HG02571 (cell line): ENCODE results near the gene RBM41.
"Not testable (repeated sequence)": the region's sequence is repeated elsewhere in the genome, so short reads cannot be mapped to it uniquely, and the experiment has no call there.

Experiments
- ATAC-seq: cut with Tn5 transposase; IDR thresholded peaks from one replicate; pipeline ENCODE4 v1.9.1; 2021; ENCODE audit warnings: mild to moderate bottlenecking, moderate library complexity; ENCODE audit not compliant: unreplicated experiment

Gene RBM41

DNA sequence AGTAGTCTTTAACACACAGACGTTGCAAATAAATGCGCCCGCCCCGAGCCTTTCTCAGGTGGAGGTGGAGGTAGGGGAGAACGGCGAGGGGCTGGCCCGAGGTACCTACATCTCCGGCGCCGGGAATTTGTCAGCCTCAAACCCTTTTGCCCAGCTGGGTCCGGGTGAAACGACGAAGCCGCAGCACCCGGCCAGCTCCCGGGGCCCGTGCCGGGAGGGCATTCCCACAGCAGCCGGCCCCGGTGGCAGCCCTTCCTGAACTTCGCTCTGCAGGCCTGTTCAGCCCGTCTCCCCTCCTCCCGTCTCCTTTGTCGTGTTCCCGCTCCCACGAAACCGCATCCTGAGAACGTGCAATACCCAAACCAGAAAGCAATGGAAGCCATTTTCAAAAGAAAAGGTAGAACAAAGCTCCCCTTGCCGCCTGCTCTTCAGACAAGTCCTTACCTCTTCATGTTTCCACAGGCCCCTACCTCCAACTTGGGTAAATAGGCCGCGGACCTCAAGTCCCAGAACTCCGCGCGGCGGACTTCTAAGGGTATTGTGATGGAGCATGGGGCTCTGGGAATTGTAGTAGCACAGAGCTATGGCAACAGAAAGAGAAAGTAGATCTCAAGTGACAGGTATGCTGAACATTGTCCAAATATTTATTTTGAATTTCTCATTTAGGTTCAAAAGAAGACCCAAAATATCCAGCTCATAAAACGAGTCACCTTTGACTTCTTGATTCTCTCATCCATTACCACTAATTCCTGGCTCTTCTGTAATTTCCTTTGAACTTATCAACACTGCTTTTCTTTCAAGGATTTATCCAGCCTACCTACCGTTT lies at the start of gene RBM41:
RBM41 (minus strand) TSS at position 501 of the 826 bp plus-strand sequence; CDS start at position 452, 49 bp downstream.
- ATAC-seq, result peak; percentile 98

DNA sequence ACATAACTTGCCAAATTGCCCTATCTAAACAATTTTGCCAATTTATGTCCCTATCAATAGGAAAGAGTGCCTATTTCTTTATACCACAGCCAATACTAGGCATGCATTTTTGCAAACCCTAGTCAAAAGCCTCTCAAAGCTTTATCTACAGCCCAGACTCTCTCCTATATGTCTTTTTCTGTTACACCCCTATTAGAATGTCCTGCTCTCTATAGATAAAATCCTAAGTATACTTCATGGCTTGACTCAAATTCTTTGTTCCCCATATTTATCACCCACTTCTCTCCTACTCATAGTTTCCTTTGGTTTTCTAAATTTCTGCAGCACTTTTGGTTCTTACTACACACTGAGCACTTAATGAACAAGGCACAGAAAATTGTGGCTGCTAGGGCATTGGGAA lies 49.6 kb upstream of the RBM41 start:
- ATAC-seq, result no peak

DNA sequence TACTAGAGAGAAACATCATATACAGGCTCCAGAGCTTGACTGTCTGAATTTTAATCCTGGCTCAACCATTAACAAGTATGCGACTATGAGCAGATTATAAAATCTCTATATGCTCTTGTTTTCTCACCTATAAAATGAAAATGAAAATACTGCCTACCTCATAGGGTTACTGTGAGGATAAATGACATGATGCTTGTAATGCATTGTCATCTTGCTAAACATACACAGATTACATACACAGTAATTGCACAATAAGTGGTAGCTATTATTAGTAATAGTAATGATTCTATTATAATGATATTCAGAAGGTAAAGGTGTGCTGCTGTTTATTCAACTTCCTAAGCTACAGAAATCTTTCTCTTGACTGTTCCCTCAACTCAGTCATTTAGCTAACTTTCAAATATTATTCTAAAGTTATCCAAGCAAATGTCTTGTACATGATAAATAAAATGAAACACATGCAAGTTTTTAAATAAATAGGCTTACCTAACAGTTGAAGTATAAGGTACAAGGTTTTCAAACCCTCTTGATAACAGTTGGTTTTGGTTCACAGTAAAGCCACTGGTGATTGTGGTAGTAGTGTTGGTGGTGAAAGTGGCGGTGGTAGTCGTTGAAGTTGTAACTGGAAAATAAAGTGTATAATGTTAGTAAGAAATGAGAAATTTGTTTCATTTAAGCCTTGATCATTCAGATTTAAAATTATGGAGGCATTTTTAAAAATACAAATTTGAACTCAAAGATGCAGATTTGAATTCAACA lies 48.7 kb upstream of the RBM41 start:
- no peak for ATAC-seq

DNA sequence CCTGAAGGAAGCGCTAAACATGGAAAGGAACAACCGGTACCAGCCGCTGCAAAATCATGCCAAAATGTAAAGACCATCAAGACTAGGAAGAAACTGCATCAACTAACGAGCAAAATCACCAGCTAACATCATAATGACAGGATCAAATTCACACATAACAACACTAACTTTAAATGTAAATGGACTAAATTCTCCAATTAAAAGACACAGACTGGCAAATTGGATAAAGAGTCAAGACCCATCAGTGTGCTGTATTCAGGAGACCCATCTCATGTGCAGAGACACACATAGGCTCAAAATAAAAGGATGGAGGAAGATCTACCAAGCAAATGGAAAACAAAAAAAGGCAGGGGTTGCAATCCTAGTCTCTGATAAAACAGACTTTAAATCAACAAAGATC lies 39.0 kb upstream of the RBM41 start:
- ATAC-seq, result not testable (repeated sequence)

DNA sequence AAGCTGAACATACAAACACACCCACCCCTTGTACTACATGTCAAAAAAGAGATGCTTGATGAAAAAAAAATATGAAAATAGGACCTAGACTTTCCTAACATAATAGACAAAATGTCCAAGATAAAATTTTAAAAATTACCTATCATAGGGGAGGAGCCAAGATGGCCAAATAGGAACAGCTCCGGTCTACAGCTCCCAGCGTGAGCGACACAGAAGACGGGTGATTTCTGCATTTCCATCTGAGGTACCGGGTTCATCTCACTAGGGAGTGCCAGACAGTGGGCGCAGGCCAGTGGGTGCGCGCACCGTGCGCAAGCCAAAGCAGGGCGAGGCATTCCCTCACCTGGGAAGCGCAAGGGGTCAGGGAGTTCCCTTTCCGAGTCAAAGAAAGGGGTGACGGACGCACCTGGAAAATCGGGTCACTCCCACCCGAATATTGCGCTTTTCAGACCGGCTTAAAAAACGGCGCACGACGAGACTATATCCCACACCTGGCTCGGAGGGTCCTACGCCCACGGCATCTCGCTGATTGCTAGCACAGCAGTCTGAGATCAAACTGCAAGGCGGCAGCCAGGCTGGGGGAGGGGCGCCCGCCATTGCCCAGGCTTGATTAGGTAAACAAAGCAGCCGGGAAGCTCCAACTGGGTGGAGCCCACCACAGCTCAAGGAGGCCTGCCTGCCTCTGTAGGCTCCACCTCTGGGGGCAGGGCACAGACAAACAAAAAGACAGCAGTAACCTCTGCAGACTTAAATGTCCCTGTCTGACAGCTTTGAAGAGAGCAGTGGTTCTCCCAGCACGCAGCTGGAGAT lies 37.2 kb upstream of the RBM41 start:
- ATAC-seq, result not testable (repeated sequence)

DNA sequence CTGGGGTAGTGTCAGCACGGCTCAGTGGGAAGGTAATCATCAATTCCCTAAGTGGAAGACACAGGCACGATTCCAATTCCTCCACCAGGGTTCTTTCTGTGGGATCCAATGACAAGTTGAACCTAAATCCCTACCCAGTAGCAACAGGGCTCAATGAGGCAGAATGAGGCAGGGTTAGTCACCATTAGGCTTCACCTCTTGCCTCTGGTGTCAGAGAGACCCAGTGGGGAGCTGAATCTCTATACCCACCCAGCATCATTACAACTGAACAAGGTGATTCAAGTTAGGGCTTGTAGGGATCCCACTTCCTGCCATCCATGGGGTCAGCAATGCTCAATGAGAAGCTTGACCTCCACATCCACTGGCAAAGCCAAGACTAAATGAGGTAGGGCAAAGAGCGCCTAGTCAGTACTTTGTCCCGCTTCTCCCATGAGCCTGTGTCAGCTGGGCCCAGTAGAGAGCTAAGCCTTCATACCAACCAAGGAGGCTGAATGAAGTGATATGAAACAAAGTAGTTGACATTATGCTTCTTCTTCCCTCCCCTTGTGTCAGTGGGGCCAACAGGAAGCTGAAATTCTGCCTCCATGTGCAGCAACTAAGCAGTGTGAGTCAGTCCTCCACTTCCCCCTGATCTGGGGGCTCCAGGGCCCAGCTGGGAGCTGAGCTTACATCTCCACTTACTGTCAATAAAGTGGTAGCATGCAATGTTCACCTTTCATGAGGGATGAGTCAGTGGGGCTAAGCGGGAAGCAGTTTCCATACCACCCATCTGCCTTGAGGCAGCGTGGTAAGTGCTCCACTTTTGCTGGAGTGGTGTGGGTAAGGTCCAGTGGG lies 36.4 kb upstream of the RBM41 start:
- no peak for ATAC-seq

DNA sequence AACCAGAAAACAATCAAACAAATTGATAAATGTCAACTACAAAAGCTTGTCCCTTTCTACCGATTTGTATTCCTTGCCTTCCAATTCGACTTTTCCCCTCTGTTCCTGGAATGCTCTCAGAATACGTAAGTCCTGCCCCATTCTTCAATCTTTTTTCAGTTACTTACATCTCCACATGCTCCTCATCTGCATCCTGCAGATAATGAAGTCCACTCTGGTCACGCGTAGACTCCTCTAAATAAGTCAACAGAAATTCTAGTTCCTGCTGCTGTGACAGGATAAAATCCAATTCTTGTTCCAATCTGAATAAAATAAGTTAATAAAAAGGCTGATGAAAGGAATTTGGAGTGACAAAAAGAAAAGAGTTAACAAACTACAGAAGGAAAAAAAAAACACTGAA lies 34.4 kb upstream of the RBM41 start:
- no peak for ATAC-seq

DNA sequence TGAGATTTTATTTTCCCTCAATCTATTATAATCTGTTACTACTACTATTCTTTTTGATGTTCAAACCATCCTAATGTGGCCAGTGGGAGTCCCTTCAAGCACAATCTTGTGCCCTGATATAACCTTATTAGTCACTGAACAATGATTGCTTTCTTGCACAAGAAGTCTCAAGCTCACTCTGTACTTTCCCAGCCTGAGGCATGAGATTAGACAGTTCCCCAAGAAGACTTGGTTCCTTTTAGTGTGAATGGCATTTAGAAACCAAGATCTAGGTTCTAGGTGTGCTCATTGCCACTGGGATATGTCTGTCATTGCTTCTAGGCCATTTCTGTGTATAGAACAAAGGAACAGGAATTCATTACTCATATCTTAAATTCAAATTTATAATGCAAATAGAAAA lies 28.0 kb upstream of the RBM41 start:
- no peak for ATAC-seq

DNA sequence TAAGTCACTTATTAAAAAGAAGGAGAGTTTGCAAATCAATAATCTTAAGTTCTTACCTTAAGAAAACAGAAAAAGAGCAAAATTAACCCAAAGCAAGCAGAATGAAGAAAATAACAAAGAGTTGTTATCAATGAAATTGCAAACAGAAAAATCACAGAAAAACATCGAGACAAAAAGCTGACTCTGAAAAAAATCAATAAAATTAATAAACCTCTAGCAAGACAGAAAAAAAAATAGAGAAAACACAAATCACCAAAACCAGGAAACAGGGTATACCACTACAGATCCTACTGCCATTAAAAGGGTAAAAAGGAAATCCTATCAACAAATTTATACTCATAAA lies 17.3 kb upstream of the RBM41 start:
- ATAC-seq, result no peak

DNA sequence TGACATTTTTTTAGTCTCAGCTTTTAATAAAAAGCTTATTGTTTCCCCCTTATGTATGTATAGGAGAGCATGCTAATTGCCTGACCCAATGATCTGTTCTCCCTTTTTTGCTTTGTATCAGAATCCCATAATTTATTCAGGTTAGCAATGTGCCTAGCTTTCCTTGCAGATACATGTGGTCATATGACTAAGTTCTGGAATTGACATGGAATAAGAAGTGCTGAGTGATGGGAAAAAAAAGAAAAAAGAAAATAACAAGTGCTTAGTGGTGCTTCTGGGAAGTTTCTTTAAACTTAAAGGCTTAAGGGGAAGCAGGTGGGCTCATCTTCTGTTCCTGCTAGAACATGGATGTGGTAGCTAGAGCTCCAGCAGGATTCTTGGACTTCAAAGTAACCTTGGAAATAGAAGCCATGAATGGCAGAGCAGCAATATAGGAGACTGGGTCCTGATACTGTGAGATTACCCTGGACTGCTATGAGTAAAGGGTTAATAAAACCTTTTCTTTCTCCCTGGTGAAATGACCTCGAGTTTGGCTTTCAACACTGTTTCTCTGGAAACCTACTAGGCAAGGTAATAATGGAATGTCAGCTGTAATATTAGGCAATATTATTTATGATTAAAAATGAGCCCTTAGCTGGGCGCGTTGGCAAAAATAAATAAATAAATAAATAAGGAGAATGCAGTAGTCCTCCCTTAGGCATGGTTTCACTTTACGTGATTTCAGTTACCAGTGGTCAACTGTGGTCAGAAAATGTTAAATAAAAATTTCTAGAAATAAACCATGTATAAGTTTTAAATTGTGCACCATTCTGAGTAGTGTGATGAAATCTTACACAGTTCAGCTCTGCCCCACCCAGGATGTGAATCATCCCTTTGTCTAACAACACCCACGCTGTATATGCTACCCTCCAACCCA lies 16.7 kb upstream of the RBM41 start:
- ATAC-seq, result no peak

DNA sequence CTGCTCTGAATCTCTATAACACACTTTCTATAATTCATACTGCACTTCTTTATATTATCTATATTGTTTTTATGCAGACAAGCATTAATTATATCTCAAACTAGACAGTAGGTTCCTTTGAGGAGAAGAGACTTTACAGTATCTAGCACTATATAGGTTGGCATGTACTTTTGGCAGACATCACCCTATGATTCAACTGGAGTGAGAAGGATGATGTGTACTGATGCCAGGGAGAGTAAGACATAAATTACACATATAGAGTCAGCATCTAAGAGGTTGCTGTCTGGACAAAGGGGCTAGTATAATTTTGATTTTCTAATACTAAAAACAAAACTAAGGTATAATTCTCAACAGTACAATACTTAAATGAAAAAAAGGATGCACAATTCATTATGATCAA lies 5.1 kb upstream of the RBM41 start:
- no peak for ATAC-seq

DNA sequence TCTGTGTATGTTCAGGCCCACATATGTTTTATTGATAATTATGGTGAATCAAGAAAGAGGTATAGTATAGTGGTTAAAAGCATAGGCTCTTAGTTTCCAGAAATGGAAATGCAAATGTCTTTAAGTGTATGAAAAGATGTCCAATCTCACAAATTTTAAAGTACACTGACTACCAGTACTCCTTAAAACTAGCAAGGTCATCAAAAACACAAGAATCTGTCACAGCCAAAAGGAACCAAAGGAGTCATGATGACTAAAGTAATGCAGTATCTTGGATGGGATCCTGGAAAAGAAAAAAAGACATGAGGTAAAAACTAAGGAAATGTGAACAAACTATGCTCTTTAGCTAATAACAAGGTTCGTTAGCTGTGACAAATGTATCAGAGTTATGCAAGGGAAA lies 661 bp upstream of the RBM41 start:
- ATAC-seq, result no peak

DNA sequence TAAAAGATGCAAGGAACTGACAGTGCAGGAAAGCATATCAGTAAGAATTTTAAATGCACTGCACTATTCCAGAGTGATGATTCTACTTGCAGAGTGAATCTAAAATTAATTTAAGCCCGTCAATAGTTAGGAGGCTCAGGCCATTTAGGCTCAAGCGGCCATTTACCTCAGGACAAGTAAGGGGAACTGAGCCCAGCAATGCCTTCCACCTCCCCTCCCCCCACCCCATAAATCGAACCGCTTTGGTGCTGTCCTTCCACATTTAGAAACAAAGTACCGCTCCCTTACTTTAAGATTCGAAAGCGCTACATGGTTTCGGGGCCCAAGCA lies 665 bp downstream of the RBM41 start:
- ATAC-seq, result peak; percentile 15

DNA sequence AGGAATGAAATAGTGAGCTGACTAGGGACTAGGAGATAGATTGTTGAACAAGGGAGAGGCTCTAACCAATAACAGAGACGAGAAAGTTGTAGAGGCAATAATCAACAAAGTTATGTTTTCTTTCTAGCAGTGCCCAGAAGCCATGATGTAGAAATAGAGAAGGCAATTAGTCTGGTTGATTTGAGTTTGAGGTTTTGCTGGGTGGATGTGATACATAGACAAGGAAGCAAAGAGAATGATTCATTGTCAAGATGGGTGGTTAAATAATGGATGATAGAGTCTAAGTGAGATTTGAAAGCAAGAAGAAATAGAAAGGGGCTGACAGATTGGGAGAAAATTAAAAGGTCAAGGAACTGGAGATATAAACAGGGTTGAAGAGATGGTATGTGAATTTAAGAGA lies 11.2 kb downstream of the RBM41 start:
- ATAC-seq, result no peak

DNA sequence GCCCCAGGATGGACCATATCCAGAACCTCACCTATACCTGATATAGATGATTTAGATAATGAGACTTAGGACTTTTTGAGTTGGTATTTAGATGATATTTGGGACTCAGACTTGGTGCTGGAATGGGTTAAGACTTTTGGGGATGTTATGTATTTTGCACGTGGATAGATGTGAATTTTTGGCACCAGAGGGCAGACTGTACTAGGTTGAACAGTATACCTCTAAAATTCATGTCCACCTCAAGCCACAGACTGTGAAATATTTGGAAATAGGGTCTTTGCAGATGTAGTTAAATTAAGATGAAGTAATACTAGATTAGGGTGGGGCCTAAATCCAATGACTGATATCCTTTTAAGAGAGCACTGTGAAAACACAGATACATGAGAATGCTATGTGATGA lies 15.6 kb downstream of the RBM41 start:
- no peak for ATAC-seq

DNA sequence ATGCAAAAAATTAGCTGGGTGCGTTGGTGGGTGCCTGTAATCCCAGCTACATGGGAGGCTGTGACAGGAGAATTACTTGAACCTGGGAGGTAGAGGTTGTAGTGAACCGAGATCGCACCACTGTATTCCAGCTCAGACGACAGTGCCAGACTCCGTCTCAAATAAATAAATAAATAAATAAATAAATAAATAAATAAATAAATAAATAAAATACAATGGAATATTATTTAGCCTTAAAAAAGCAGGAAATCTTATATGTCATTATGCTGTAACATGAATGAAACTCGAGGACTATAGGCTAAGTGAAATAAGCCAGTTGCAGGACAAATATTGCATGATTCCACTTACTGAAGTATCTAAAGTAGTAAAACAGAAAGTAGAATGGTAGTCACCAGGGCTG lies 42.5 kb downstream of the RBM41 start:
- no peak for ATAC-seq

DNA sequence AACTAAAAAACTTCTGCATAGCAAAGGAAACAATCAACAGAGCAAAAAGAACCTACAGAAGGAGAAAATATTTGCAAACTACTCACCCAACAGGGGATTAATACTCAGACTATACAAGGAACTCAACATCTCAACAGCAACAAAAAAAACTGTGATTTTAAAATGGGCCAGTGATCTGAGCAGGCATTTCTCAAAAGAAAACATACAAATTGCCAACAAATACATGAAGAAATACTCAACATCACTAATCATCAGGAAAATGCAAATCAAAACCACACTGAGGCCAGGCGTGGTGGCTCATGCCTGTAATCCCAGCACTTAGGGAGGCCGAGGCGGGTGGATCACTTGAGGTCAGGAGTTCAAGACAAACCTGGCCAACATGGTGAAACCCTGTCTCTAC lies 60.9 kb downstream of the RBM41 start:
- ATAC-seq, result not testable (repeated sequence)

DNA sequence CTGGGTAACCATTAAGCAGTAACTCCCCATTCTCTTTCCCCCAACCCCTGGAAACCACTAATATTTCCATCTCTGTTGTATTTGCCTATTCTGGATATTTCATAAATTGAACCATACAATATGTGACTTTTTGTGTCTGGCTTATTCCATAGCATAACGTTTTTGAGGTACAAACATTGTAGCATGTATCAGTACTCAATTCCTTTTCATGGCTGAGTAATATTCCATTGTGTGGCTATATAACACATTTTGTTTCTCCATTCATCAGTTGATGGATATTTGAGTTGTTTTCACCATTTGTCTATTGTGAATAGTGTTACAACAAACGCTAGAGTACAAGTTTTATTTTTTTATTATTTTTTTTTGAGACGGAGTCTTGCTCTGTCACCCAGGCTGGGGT lies 63.6 kb downstream of the RBM41 start:
- ATAC-seq, result no peak

DNA sequence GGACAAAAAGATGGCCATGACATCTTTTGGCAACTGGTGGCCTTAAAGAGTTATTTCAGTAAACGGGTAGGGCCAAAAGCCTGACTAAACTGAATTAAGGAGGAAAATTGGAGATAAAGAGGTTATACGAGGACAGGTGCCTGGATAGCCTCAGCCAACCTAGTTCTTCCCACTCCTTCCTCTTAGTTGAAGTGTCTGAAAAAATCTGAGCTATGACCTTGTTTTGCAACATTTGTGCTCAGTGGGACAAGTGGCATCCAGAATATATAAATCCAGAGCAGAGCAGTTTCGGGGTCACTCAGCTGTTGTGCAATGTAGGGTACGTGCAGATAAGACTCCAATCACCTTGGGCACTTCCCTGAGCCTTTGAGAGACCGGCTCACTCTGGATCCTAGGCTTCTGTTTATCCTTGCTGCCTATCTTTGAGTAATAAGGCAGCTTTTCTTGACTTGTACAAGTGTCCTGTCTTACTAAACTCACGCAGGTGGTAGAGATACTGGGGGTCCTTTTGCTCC lies 68.4 kb downstream of the RBM41 start:
- no peak for ATAC-seq

DNA sequence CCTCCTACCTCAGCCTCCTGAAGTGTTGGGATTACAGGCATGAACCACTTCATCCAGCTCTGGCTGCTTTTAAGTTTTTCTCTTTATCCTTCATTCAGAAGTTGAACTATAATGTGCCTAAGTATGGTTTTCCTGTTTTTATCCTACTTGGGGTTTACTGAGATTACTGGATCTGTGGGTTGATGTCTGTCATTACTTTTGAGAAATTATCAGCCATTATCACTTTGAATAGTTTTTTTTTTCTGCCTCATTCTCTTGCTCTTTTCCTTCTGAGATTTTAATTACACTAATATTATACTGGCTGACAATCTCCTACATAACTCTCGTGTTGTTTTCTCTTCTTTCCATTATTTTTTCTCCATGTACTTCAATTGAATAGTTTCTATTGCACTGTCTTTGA lies 71.0 kb downstream of the RBM41 start:
- no peak for ATAC-seq
